Astrocyte (in vitro differentiated cells and primary cell): ENCODE data around the gene ANO5.

Experiments
- EZH2 ChIP-seq: IDR thresholded peaks from 2 replicates; pipeline ENCODE4 v1.6.1; 2012; ENCODE audit warnings: mild to moderate bottlenecking, low read length, inconsistent platforms; ENCODE audit not compliant: insufficient read depth
- TF ChIP-seq, protein P1 (sequence below): IDR thresholded peaks from 2 replicates; pipeline ENCODE4 v1.5.1; 2011; ENCODE audit warnings: low read depth, mild to moderate bottlenecking, inconsistent platforms, low read length, moderate library complexity; ENCODE audit not compliant: insufficient read depth

DNA sequence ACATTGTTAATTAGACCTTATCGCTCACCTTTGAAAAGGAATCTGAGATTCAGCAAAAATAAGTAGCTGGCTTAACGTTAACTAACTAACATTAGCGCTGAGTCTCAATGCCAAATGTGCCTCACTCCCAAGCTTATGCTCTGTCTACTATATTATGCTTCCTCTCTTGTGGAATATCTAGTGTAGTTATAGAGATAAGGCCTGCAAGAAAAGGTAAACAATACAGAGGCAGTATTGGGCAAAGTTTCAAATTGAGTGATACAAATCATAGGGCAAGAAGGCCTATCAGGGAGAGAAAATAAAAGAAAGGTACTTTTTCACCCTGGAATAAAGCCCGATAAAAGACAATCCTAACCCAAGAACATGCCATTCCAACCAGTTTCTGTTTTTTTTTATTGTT is 83.7 kb downstream of the ANO5 start:
- TF ChIP-seq, protein P1, sequence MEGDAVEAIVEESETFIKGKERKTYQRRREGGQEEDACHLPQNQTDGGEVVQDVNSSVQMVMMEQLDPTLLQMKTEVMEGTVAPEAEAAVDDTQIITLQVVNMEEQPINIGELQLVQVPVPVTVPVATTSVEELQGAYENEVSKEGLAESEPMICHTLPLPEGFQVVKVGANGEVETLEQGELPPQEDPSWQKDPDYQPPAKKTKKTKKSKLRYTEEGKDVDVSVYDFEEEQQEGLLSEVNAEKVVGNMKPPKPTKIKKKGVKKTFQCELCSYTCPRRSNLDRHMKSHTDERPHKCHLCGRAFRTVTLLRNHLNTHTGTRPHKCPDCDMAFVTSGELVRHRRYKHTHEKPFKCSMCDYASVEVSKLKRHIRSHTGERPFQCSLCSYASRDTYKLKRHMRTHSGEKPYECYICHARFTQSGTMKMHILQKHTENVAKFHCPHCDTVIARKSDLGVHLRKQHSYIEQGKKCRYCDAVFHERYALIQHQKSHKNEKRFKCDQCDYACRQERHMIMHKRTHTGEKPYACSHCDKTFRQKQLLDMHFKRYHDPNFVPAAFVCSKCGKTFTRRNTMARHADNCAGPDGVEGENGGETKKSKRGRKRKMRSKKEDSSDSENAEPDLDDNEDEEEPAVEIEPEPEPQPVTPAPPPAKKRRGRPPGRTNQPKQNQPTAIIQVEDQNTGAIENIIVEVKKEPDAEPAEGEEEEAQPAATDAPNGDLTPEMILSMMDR: no peak
- no peak for TF ChIP-seq EZH2
